Esophagus (tissue), 2 donors: ENCODE measurements around the gene AFF3. TPM values are rescaled to one million over a fixed set of nuclear protein-coding genes. Genes with fewer than 3 reads are reported as not detected.

Experiments used
- H3K27ac ChIP-seq, 2 donors: one replicate each; pipeline ENCODE4 v1.5.1; 2013; ENCODE audit warnings: low read depth in 2 of 2, mild to moderate bottlenecking in 2 of 2, inconsistent platforms in 1 of 2, low read length in 1 of 2, moderate library complexity in 1 of 2
- H3K27me3 ChIP-seq, 2 donors: one replicate each; pipeline ENCODE4 v1.6.1; 2013; ENCODE audit warnings: low read length in 2 of 2, control low read depth in 1 of 2, mild to moderate bottlenecking in 1 of 2; ENCODE audit not compliant: insufficient read depth in 2 of 2, control insufficient read depth in 1 of 2
- H3K36me3 ChIP-seq, 2 donors: one replicate each; pipeline ENCODE4 v1.6.1; 2013; ENCODE audit warnings: low read length in 1 of 2; ENCODE audit not compliant: control insufficient read depth in 2 of 2, insufficient read depth in 2 of 2
- H3K4me1 ChIP-seq, 2 donors: one replicate each; pipeline ENCODE4 v1.6.1; 2013; ENCODE audit warnings: low read length in 1 of 2; ENCODE audit not compliant: control insufficient read depth in 2 of 2, insufficient read depth in 2 of 2
- H3K4me3 ChIP-seq, 2 donors: one replicate each; pipeline ENCODE4 v1.5.1; 2013; ENCODE audit warnings: low read length in 2 of 2, mild to moderate bottlenecking in 2 of 2, low read depth in 1 of 2, moderate library complexity in 1 of 2
- H3K9me3 ChIP-seq, 2 donors: one replicate each; pipeline ENCODE4 v1.6.1; 2013; ENCODE audit warnings: mild to moderate bottlenecking in 2 of 2, low read depth in 1 of 2, low read length in 1 of 2, moderate library complexity in 1 of 2; ENCODE audit not compliant: control insufficient read depth in 2 of 2, insufficient read depth in 1 of 2
- WGBS, 2 donors: extraction: QIAGEN DNeasy Blood & Tissue Kit; methylation state at CpG; one replicate each; pipeline ENCODE4 v1.1.7; 2013; 5-methylcytosine and 5-hydroxymethylcytosine counted together
- polyA plus RNA-seq, 2 donors: library from polyadenylated mRNA; stranded (reverse); fragments of 200-250 nt; gene quantifications; one replicate each; pipeline ENCODE4 v1.2.3, GENCODE V29; 2013
- donor health status: healthy with polysubstance abuse.
- donor health status: Bipolar disorder and iron deficiency.

AFF3 gene
- polyA plus RNA-seq, 2 donors, result 1.0 to 1.1 TPM

DNA sequence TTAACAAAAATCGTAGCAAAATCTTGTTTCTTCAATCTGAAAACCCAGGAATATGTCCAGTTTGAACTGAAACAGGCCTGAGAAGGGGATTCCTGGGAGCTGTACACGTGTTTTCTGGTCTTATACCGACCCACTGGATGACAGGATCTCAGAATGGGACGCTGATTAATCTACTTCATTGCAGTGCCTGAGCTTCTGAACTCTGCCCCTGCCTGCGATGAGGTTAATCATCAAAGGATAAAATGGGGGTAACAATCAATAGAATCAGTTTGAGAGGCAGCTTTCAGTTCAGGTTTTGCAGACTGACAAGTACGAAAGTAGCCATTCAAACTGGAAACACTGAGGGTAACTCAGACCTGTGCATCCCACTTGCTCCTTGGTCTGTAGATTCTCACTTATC, 378.6 kb downstream of the AFF3 start:
- no peaks in the 10 kb centered on the region for H3K4me1 ChIP-seq
- no peaks in the 10 kb centered on the region for H3K9me3 ChIP-seq
- 66 to 73% methylated on average over 6 of the region's 6 CpGs for WGBS, 2 donors
- no peaks in the 10 kb centered on the region for H3K36me3 ChIP-seq
- H3K27me3 ChIP-seq, result no peaks in the 10 kb centered on the region
- no peak overlapping the region for H3K4me3 ChIP-seq
- H3K27ac ChIP-seq, result no peak overlapping the region

DNA sequence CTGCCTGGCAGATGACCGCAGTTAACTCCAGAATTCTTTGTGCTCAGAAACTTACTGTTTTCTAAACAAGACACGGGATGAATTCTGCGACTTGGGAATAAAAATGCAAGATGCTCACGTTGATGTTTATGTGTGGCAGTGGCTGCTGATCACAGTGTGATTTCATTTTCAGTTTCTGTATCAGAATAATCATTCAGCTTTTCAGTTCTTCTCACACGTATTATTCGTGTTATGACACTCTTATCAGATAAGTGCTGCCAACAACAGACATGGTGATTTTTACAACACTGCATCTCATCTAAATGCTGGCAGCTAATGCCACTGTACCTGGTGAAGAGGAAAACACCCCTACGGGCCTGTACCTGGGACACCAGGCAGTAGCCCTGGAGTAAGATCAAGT, 379.7 kb downstream of the AFF3 start:
- WGBS, 2 donors, result 75 to 82% methylated on average over 7 of the region's 7 CpGs
- H3K9me3 ChIP-seq, result no peaks in the 10 kb centered on the region
- H3K4me1 ChIP-seq, result no peaks in the 10 kb centered on the region
- no peak overlapping the region for H3K4me3 ChIP-seq
- H3K36me3 ChIP-seq, result no peaks in the 10 kb centered on the region
- H3K27ac ChIP-seq, result no peak overlapping the region
- no peaks in the 10 kb centered on the region for H3K27me3 ChIP-seq

DNA sequence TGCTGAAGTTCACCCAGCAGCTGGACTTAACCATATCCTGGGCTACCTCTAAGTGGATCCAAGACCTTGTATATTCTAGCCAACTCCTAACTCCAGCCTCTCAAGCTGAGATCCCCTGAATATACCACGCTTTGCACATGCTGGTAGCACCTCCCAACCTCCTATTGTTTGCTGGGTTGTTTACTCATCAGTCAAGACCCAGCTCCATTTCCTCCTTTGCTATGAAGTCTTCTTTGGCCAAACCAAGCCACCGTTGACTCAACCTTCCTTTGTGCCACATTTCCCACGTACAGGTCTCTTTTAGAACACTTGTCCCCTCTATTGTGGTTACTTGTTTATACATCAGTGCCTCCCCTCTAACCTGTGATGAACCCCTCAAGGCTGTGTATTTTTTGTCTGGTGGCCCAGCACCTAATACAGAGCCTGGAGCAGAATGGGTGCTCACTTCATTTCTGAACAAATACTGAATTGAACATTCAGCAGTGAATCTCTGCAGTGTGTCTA, 384.7 kb downstream of the AFF3 start:
- Histone ChIP-seq H3K4me3 (no peak overlapping the region), H3K27me3 (no peaks in the 10 kb centered on the region), H3K4me1 (no peaks in the 10 kb centered on the region), H3K36me3 (no peaks in the 10 kb centered on the region), H3K9me3 (peaks cover 0 to 3% of the 10 kb centered on the region in 2 donors), H3K27ac (no peak overlapping the region)
- WGBS, 2 donors, result 59 to 72% methylated on average over 3 of the region's 3 CpGs

DNA sequence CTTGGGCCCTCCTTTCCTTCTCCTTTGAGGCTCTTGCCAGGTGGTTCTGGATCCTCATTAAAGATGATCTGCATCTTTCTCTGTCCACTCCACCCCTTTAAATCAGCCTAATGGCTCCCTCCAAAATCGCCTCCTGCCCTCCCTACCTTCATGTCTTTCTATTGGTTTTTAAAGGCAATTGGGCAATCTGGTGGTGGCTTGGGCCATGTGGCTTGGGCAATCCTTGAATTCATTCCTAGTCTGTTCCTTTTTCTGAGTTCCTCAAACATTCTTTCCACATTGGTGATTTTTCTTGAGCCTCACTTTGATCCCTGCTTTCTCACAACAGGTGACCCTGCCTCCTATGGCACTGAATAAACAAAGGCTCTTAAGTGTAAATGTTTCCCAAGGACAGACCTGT, 386.3 kb downstream of the AFF3 start:
- 96% methylated on average over 1 of the region's 1 CpG for WGBS, 2 donors
- Histone ChIP-seq H3K4me1 (no peaks in the 10 kb centered on the region), H3K27ac (no peak overlapping the region), H3K4me3 (no peak overlapping the region), H3K27me3 (no peaks in the 10 kb centered on the region), H3K36me3 (no peaks in the 10 kb centered on the region), H3K9me3 (peaks cover 0 to 3% of the 10 kb centered on the region in 2 donors)

DNA sequence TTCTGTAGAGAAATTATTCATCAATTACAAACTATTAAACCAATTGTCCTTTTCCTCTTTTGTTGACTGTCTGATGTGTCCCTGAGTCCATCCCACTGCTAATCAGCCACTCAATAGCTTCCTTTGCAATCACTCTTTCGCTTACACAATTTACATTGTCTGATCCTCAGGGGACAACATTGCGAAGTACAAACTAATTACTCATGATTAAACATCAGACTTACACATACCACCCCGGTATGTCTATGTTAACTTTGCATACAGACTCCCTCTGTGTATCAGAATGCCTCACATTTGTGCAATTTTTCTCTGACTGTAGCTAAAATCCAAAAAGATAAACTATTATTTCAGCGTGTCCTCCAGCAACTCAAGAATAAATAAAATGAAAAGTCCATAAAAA, 388.2 kb downstream of the AFF3 start:
- Histone ChIP-seq H3K36me3 (no peaks in the 10 kb centered on the region), H3K4me3 (no peak overlapping the region), H3K27ac (no peak overlapping the region), H3K27me3 (no peaks in the 10 kb centered on the region), H3K4me1 (no peaks in the 10 kb centered on the region), H3K9me3 (peaks cover 0 to 3% of the 10 kb centered on the region in 2 donors)
- WGBS, 2 donors, result 52 to 56% methylated on average over 4 of the region's 4 CpGs

DNA sequence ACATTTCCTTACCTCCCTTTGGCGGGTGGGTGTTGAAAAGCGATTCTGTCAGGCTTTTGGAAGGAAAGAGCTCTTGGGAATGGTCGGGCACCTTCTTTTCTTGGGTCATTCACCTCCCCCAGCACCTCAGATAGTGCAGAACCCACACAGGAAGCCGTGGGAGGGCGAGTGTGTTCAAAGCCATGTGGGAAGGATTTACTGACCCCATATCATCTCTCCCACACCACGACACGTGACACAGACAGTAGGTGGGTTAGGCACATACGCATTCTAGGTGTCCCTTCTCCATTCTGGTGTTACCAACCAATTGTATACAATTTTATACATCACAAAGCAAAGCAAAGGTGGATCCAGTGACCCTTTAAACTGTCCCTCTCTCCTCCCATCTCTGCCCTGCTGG, 388.9 kb downstream of the AFF3 start:
- H3K36me3 ChIP-seq, result no peaks in the 10 kb centered on the region
- H3K9me3 ChIP-seq, result peaks cover 0 to 3% of the 10 kb centered on the region in 2 donors
- no peak overlapping the region for H3K4me3 ChIP-seq
- no peaks in the 10 kb centered on the region for H3K27me3 ChIP-seq
- no peaks in the 10 kb centered on the region for H3K4me1 ChIP-seq
- H3K27ac ChIP-seq, result no peak overlapping the region
- WGBS, 2 donors, result 84 to 87% methylated on average over 8 of the region's 8 CpGs

DNA sequence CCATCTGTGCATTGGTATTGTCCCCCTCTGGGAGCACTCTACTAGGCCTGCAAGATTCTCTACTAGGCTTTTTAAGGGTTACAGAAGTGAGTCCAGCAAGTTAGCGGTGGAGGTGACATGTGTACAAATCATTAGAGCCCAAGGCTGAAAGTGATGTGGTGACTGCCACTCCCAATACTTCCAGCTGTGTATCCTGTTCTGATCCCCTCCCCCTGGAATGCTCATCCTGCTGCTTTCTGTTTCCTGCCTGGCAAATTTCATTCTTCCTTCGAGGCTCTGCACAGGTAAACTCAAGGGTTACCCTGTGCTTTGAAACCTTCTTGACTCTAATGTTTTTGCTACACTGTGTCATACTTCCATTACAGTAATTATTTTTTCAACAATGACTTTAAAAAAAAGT, 394.0 kb downstream of the AFF3 start:
- H3K36me3 ChIP-seq, result no peaks in the 10 kb centered on the region
- H3K9me3 ChIP-seq, result no peaks in the 10 kb centered on the region
- H3K4me3 ChIP-seq, result no peak overlapping the region
- no peaks in the 10 kb centered on the region for H3K27me3 ChIP-seq
- no peak overlapping the region for H3K27ac ChIP-seq
- H3K4me1 ChIP-seq, result no peaks in the 10 kb centered on the region
- WGBS, 2 donors, result 35 to 45% methylated on average over 2 of the region's 2 CpGs

DNA sequence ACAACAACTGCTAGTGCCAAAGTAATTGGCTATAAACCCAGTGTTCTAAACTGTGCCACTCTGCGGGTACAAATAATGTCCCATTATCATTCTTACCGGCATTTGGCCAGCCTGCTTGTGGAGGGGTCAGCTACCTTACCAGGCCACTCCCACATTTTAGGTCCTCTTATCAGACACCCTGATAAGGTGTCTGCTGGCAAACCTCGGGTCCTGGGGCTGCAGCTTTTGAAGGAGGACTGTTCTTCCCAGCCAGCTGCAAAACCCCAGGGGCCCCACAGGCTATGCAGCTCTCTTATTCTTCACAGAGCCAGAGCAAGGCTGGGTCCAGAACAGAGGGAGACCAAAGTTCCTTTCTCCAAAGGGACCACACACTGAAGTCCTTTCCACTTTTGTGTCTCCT, 394.5 kb downstream of the AFF3 start:
- Histone ChIP-seq H3K4me3 (no peak overlapping the region), H3K9me3 (no peaks in the 10 kb centered on the region), H3K27ac (no peak overlapping the region), H3K36me3 (no peaks in the 10 kb centered on the region), H3K4me1 (no peaks in the 10 kb centered on the region), H3K27me3 (no peaks in the 10 kb centered on the region)
- 48 to 55% methylated on average over 3 of the region's 3 CpGs for WGBS, 2 donors

DNA sequence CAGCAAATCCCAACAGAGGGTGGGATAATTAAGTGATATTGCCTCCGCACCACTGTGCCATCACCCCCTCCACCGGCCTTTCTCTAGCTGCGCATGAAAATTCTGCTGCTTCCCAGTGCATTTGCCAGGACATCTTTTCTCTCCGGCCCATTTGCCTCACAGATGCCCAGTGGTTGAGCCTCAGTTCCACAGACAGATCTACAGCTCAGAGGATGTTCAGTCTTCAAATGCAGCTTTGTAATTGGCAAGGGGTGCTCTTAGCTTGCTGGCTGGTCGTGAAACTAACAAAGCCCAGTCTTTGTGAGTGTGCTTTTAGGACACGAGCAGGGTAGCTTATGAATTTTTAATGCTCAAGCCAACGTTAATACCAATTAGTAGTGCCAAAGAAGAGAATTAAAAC, 399.2 kb downstream of the AFF3 start:
- 87 to 88% methylated on average over 7 of the region's 7 CpGs for WGBS, 2 donors

DNA sequence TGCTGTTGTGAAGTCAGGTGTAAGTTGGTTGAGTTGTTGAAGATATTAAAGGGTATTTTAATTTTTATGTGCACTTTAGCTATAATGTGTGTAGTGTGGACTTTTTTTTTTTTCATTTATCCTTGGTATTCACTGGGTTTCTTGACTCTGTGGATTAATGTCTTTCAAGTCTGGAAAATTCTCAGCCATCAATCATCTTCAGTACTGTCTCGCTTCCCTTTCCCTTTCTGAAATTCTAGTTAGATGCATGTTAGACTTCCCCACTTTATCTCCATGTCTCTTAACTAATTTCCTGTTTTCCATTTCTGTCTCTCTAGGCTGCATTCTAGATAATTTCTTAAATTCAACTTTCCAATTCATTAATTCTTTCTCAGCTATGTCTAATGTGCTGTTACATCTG, 404.9 kb downstream of the AFF3 start:
- H3K36me3 ChIP-seq, result no peaks in the 10 kb centered on the region
- no peak overlapping the region for H3K4me3 ChIP-seq
- no peaks in the 10 kb centered on the region for H3K4me1 ChIP-seq
- H3K27me3 ChIP-seq, result no peaks in the 10 kb centered on the region
- H3K27ac ChIP-seq, result no peak overlapping the region
- 83 to 85% methylated on average over 1 of the region's 1 CpG for WGBS, 2 donors
- H3K9me3 ChIP-seq, result no peaks in the 10 kb centered on the region

More for the DNA sequence above, 399.2 kb downstream of the AFF3 start:
- Histone ChIP-seq H3K9me3 (no peaks in the 10 kb centered on the region), H3K36me3 (no peaks in the 10 kb centered on the region), H3K4me1 (no peaks in the 10 kb centered on the region), H3K27ac (no peak overlapping the region), H3K4me3 (no peak overlapping the region), H3K27me3 (no peaks in the 10 kb centered on the region)
